GM08714 (cell line): ENCODE data around the gene GCFC2.
A peak's percentile ranks its signal among the peaks of the same experiment; 100 is the strongest.

ENCODE experiments used
- H3K4me3 ChIP-seq: fragments of 200-500 bp; sonication (Bioruptor generic); 2 replicates; pipeline ENCODE4 v1.5.1; 2014; ENCODE audit warnings: mild to moderate bottlenecking, low read length, inconsistent platforms
- ZNF274 ChIP-seq: IDR thresholded peaks from 2 replicates; pipeline ENCODE4 v1.6.1; 2012; ENCODE audit warnings: mild to moderate bottlenecking, low read depth, low read length

Gene GCFC2

GRCh38 chr2:75647771-75648170 lies 62.9 kb downstream of the GCFC2 start:
- H3K4me3 ChIP-seq, result peak overlapping the region; percentile 79
- TF ChIP-seq ZNF274, result no peak

- peak within 1 kb of the TSS; percentile 79 for H3K4me3 ChIP-seq
- no peak for TF ChIP-seq ZNF274
Measured at GRCh38 chr2:75646583-75647425, 63.9 kb downstream of the GCFC2 start, which contains the start of gene MRPL19. Gene MRPL19 (plus strand): TSS chr2:75646783. CDS start chr2:75646808, 25 bp downstream.

- no peak for TF ChIP-seq ZNF274
- peak overlapping the region; percentile 79; the same call in 1 of the 2 replicates for H3K4me3 ChIP-seq
Measured at GRCh38 chr2:75646090-75646582, 64.6 kb downstream of the GCFC2 start.

- TF ChIP-seq ZNF274, result no peak
- H3K4me3 ChIP-seq, result no peak overlapping the region
Measured at GRCh38 chr2:75645643-75646042, 65.1 kb downstream of the GCFC2 start.

DNA sequence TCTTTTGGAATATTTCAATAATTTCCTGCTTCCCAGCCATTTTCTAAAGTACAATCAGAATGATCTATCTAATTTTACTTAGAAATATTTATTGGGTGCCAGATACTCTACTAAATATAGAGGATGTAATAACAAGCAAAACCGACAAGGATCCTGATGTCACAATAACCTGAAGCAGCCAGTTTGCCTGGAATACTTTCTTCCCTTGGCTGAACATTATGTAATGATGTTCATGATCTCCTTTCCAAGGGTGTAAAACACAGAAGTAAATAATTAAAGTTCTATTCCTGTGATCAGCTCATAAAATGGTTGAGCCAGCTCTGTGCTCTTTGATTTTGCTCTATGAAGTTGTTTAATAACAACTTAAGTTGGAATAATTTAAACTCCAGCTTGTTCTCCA lies 66.7 kb downstream of the GCFC2 start:
- no peak overlapping the region for H3K4me3 ChIP-seq
- no peak for TF ChIP-seq ZNF274

DNA sequence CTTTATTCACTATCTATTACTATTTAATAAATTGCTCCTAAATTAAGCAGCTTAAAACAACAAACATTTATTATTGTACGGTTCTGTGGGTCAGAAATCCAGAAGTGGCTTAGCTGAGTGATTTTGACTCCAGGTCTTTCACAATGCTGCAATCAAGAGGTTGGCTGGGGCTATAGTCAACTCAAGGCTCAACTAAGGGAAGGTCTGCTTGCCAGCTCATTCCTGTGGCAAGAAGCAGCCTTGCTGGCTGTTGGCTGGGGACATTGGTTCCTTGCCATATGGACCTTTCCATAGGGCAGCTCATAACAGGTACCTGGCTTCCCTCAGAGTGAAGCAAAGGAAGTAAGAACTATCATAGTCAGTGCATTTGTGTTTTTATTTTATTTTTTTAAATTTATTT lies 69.1 kb downstream of the GCFC2 start:
- H3K4me3 ChIP-seq, result no peak overlapping the region
- TF ChIP-seq ZNF274, result no peak

DNA sequence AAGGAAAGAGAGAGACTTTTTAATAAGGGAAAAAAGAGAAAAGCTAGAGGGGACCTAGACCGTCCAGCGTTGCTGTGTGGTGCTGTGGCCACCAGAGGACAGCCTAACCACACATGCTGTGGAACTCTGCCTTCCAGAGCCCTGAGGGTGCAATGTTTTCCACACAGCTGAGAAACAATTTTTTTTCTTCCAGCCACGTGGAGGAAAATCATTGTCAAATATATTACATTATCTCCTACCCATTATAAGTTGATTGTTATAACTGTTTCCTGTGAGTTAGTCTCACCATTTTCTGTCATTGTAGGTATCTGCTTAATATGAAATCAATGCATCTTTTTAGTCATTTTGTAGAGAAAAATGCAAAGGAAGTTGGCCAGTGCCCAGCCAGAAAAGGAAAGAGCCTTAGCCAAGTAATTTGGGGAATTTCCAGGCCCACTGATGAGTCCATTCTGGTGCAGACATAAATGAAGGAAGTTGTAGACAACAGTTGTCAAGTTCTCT lies 70.0 kb downstream of the GCFC2 start:
- TF ChIP-seq ZNF274, result no peak
- H3K4me3 ChIP-seq, result no peak overlapping the region

- no peak for TF ChIP-seq ZNF274
- H3K4me3 ChIP-seq, result no peak overlapping the region
Measured at GRCh38 chr2:75637568-75637967, 73.1 kb downstream of the GCFC2 start.

DNA sequence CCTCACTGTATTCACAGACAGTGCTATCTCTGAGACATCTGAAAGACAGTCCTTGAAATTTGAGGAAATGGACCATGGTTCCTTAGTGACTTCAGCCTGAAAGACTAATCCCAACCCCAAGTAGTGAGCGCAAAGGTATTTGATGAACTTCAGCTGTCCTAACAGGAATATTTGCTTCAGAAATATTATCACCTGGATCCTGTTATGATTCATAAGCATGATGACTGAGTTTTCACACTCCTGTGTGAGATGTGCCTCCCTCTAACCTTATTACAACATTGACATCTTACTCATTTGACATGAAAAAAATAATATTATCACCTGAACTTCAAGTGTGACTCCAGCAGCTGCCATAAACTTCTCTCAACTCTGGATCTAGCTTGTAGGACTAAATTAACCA lies 75.8 kb downstream of the GCFC2 start:
- no peak for TF ChIP-seq ZNF274
- H3K4me3 ChIP-seq, result no peak overlapping the region

- TF ChIP-seq ZNF274, result no peak
- H3K4me3 ChIP-seq, result no peak overlapping the region
Measured at GRCh38 chr2:75633620-75634019, 77.1 kb downstream of the GCFC2 start.

- no peak overlapping the region for H3K4me3 ChIP-seq
- TF ChIP-seq ZNF274, result no peak
Measured at GRCh38 chr2:75632813-75633212, 77.9 kb downstream of the GCFC2 start.

GRCh38 chr2:75632091-75632701 lies 78.5 kb downstream of the GCFC2 start:
- H3K4me3 ChIP-seq, result no peak overlapping the region

GRCh38 chr2:75627902-75628504 lies 82.7 kb downstream of the GCFC2 start:
- no peak overlapping the region for H3K4me3 ChIP-seq
- no peak for TF ChIP-seq ZNF274

More at GRCh38 chr2:75632091-75632701, 78.5 kb downstream of the GCFC2 start:
- TF ChIP-seq ZNF274, result no peak

DNA sequence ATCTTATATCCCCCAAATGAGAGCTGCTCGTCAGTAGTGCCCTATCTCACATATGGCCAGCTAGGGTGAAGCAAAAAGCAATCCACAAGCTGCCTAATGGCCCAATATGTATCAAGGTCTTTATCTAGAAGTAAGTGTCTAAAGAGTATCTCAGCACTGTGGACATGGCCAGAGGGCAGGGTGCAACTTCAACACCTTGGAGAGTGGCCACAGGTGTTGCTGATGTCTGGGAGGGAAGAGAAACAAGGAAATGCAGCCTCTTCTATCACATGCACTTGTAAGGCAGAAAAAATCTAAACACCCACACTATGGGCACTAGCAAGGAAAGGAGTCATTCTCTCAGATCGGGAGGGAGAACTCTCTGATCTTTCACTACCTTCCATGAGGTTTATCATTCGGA lies 87.8 kb downstream of the GCFC2 start:
- TF ChIP-seq ZNF274, result no peak

More for the DNA sequence above, 87.8 kb downstream of the GCFC2 start:
- H3K4me3 ChIP-seq, result no peak overlapping the region
